GM23338 (cell line): ENCODE data around the gene GPALPP1. TPM values are rescaled to one million over a fixed set of nuclear protein-coding genes. Genes with fewer than 3 reads are reported as not detected.

Source experiments
- ATAC-seq: fragments of 200-7000 bp; cut with Tn5 transposase; 3 replicates; pipeline ENCODE4 v1.9.1; 2020
- DNase-seq: peaks from one replicate; pipeline ENCODE4 v3.0.0-alpha.2; 2015; ENCODE audit warnings: low spot score
- H2AFZ ChIP-seq: fragments of 200-600 bp; sonication (generic); 2 replicates; pipeline ENCODE4 v1.8.0; 2016; ENCODE audit warnings: antibody characterized with exemption, mild to moderate bottlenecking, moderate library complexity
- H3F3A ChIP-seq: fragments of 200-600 bp; sonication (generic); replicated peaks from 2 replicates; pipeline ENCODE4 v1.8.0; 2017; ENCODE audit warnings: antibody characterized with exemption, mixed run types, low read depth
- H3K27ac ChIP-seq: fragments of 200-600 bp; sonication (generic); 2 replicates; pipeline ENCODE4 v1.6.1; 2016; ENCODE audit warnings: low read depth
- H3K27me3 ChIP-seq: fragments of 200-600 bp; sonication (generic); 2 replicates; pipeline ENCODE4 v1.8.0; 2016; ENCODE audit warnings: mild to moderate bottlenecking, mixed run types, moderate library complexity; ENCODE audit not compliant: insufficient read depth
- H3K36me3 ChIP-seq: fragments of 200-600 bp; sonication (generic); 2 replicates; pipeline ENCODE4 v1.8.0; 2016; ENCODE audit warnings: mild to moderate bottlenecking; ENCODE audit not compliant: insufficient read depth
- H3K4me1 ChIP-seq: fragments of 200-600 bp; sonication (generic); 2 replicates; pipeline ENCODE4 v1.8.0; 2016; ENCODE audit warnings: mild to moderate bottlenecking, moderate library complexity; ENCODE audit not compliant: insufficient read depth
- H3K4me2 ChIP-seq: fragments of 200-600 bp; sonication (generic); 2 replicates; pipeline ENCODE4 v1.7.1; 2017; ENCODE audit warnings: mixed run types
- H3K4me3 ChIP-seq: fragments of 200-600 bp; sonication (generic); 2 replicates; pipeline ENCODE4 v1.6.1; 2016; ENCODE audit warnings: mixed run types
- H3K79me2 ChIP-seq: fragments of 200-600 bp; sonication (generic); replicated peaks from 2 replicates; pipeline ENCODE4 v1.8.0; 2017; ENCODE audit warnings: mild to moderate bottlenecking; ENCODE audit not compliant: insufficient read depth
- H3K9me2 ChIP-seq: fragments of 200-600 bp; sonication (generic); 2 replicates; pipeline ENCODE4 v1.8.0; 2017; ENCODE audit not compliant: insufficient read depth
- H4K20me1 ChIP-seq: fragments of 200-600 bp; sonication (generic); replicated peaks from 2 replicates; pipeline ENCODE4 v1.8.0; 2017; ENCODE audit warnings: mild to moderate bottlenecking; ENCODE audit not compliant: insufficient read depth
- H3K27ac Mint-ChIP-seq: 2 replicates; pipeline ENCODE4 v1.8.0; 2020; ENCODE audit warnings: inconsistent platforms, mild to moderate bottlenecking, moderate library complexity, mixed read lengths
- H3K27me3 Mint-ChIP-seq: 3 replicates; pipeline ENCODE4 v1.8.0; 2022; ENCODE audit warnings: low read depth, mild to moderate bottlenecking, moderate library complexity, mixed read lengths, inconsistent platforms; ENCODE audit not compliant: insufficient read depth, poor library complexity
- H3K36me3 Mint-ChIP-seq: 3 replicates; pipeline ENCODE4 v1.8.0; 2021; ENCODE audit warnings: low read depth, mild to moderate bottlenecking, inconsistent platforms, moderate library complexity, mixed read lengths
- H3K4me1 Mint-ChIP-seq: 3 replicates; pipeline ENCODE4 v1.8.0; 2020; ENCODE audit warnings: mild to moderate bottlenecking, inconsistent platforms, mixed read lengths
- H3K4me3 Mint-ChIP-seq: 3 replicates; pipeline ENCODE4 v1.8.0; 2021; ENCODE audit warnings: moderate library complexity, mild to moderate bottlenecking, inconsistent platforms, mixed read lengths
- H3K9me3 Mint-ChIP-seq: 3 replicates; pipeline ENCODE4 v1.8.0; 2020; ENCODE audit warnings: moderate library complexity, mild to moderate bottlenecking, inconsistent platforms, mixed read lengths
- CREB1 ChIP-seq: fragments of 250-450 bp; sonication (Bioruptor Pico); IDR thresholded peaks from 2 replicates; pipeline ENCODE4 v1.5.0; 2020; ENCODE audit warnings: low read depth, mild to moderate bottlenecking, moderate library complexity
- CTCF ChIP-seq, 2 experiments: fragments of 200-600 bp in 1 of 2; sonication (generic) in 1 of 2; conservative IDR thresholded peaks; 2 replicates each; pipeline versions ENCODE4 v1.5.1 to v1.6.1; 2016 to 2017; ENCODE audit warnings: antibody characterized with exemption in 2 of 2, low read depth in 2 of 2, mild to moderate bottlenecking in 2 of 2, moderate library complexity in 1 of 2
- ETS1 ChIP-seq: IDR thresholded peaks from 2 replicates; pipeline ENCODE4 v1.6.1; 2016; ENCODE audit warnings: antibody characterized with exemption
- EZH2 ChIP-seq: fragments of 200-600 bp; sonication (generic); IDR thresholded peaks from one replicate; pipeline ENCODE4 v1.8.0; 2017; ENCODE audit warnings: antibody characterized with exemption, mild to moderate bottlenecking, low read depth; ENCODE audit not compliant: unreplicated experiment
- EZH2phosphoT487 ChIP-seq: fragments of 200-600 bp; sonication (generic); IDR thresholded peaks from one replicate; pipeline ENCODE4 v1.8.1; 2018; ENCODE audit warnings: antibody characterized with exemption; ENCODE audit not compliant: unreplicated experiment
- JUNB ChIP-seq: IDR thresholded peaks from one replicate; pipeline ENCODE4 v1.6.1; 2016; ENCODE audit warnings: antibody characterized with exemption; ENCODE audit not compliant: unreplicated experiment
- NANOG ChIP-seq: IDR thresholded peaks from 2 replicates; pipeline ENCODE4 v1.6.1; 2016; ENCODE audit warnings: antibody characterized with exemption, borderline replicate concordance
- POLR2AphosphoS5 ChIP-seq: IDR thresholded peaks from 2 replicates; pipeline ENCODE4 v1.6.1; 2016; ENCODE audit warnings: antibody characterized with exemption, low read depth
- REST ChIP-seq: IDR thresholded peaks from one replicate; pipeline ENCODE4 v1.6.1; 2018; ENCODE audit warnings: antibody characterized with exemption; ENCODE audit not compliant: unreplicated experiment
- STAT1 ChIP-seq: IDR thresholded peaks from one replicate; pipeline ENCODE4 v1.6.1; 2016; ENCODE audit warnings: antibody characterized with exemption; ENCODE audit not compliant: unreplicated experiment
- ZNF114 ChIP-seq: fragments of 250-450 bp; sonication (Bioruptor Pico); IDR thresholded peaks from 2 replicates; pipeline ENCODE4 v1.5.0; 2020; ENCODE audit warnings: mild to moderate bottlenecking, moderate library complexity
- ZNF331 ChIP-seq: fragments of 250-450 bp; sonication (Bioruptor Pico); IDR thresholded peaks from 2 replicates; pipeline ENCODE4 v1.5.0; 2020; ENCODE audit warnings: low read depth, mild to moderate bottlenecking, moderate library complexity
- ZNF462 ChIP-seq: fragments of 250-450 bp; sonication (Bioruptor Pico); IDR thresholded peaks from 2 replicates; pipeline ENCODE4 v1.5.0; 2020; ENCODE audit warnings: mild to moderate bottlenecking, moderate library complexity
- polyA plus RNA-seq: library from polyadenylated mRNA; unstranded; fragments of >200 nt; fragmentation: Nextera tagmentation; extraction: Ambion mirVana; gene quantifications from 2 replicates; pipeline ENCODE4 v1.2.1, GENCODE V29; 2016
- total RNA-seq: library from RNA; depleted of rRNA; stranded (reverse); fragments of >200 nt; shearing (Covaris generic); gene quantifications from 2 replicates; pipeline ENCODE4 v1.2.3, GENCODE V29; 2014

The GPALPP1 gene
- total and polyA plus RNA-seq, 2 experiments from 2014 or later, result 31.3 to 35.8 TPM

- no peaks in the 10 kb centered on the region for H3K36me3 ChIP-seq
- Mint-ChIP-seq H3K27ac (no peak overlapping the region), H3K4me1 (no peaks in the 10 kb centered on the region), H3K4me3 (no peak overlapping the region), H3K36me3 (no peaks in the 10 kb centered on the region), H3K27me3 (peaks cover 3% of the 10 kb centered on the region), H3K9me3 (no peaks in the 10 kb centered on the region)
- H3K27ac ChIP-seq, result no peak overlapping the region
- ATAC-seq (no peak), DNase-seq (no peak)
- no peaks in the 10 kb centered on the region for H3K79me2 ChIP-seq
- no peaks in the 10 kb centered on the region for H3F3A ChIP-seq
- no peak overlapping the region for H3K4me2 ChIP-seq
- H3K4me3 ChIP-seq, result no peak overlapping the region
- H2AFZ ChIP-seq, result no peak overlapping the region
- no peaks in the 10 kb centered on the region for H3K9me2 ChIP-seq
- no peaks in the 10 kb centered on the region for H4K20me1 ChIP-seq
- no peaks in the 10 kb centered on the region for H3K4me1 ChIP-seq
- TF ChIP-seq REST, result no peak
- no peak for TF ChIP-seq ZNF331
- no peak for TF ChIP-seq ZNF114 (CRISPR knock-in tag)
- TF ChIP-seq ETS1, result no peak
- no peak for TF ChIP-seq STAT1
- no peak for TF ChIP-seq EZH2
- TF ChIP-seq NANOG, result no peak
- TF ChIP-seq CTCF (conservative IDR thresholded peaks at IDR 0.05; ENCODE audit: low read depth in 2 of 2), result no peak
- TF ChIP-seq POLR2AphosphoS5, result no peak
- TF ChIP-seq JUNB, result no peak
- no peak for TF ChIP-seq ZNF462 (CRISPR knock-in tag)
- TF ChIP-seq EZH2phosphoT487, result no peak
- no peak for TF ChIP-seq CREB1 (CRISPR knock-in tag)
- H3K27me3 ChIP-seq, result no peaks in the 10 kb centered on the region
These were observed 66.0 kb downstream of the GPALPP1 start for GRCh38 chr13:45055198-45055901.
